Astrocyte of the spinal cord (primary cell): ENCODE results near the gene CCNJ.

Experiments used
- DNase-seq: peaks from one replicate; pipeline ENCODE4 v3.0.0; 2011; ENCODE audit warnings: low read depth, low spot score
- H3K4me3 ChIP-seq: 2 replicates; pipeline ENCODE4 v1.5.1; 2011; ENCODE audit warnings: low read depth, mild to moderate bottlenecking, low read length, moderate library complexity
- CTCF ChIP-seq: IDR thresholded peaks from 2 replicates; pipeline ENCODE4 v1.5.1; 2012; ENCODE audit warnings: low read depth, mild to moderate bottlenecking, low read length, inconsistent platforms
- in situ Hi-C: cut with HindIII; loops from 2 replicates; pipeline ENCODE4 v1.10.0; 2017; ENCODE audit warnings: low sequenced_read_pairs

CCNJ gene

GRCh38 chr10:96056787-96057186, 13.4 kb downstream of the CCNJ start:
- DNase-seq = no peak
- in situ Hi-C loops = no loop called here
- TF ChIP-seq CTCF = no peak
- H3K4me3 ChIP-seq = no peak overlapping the region

GRCh38 chr10:96061232-96061631, 17.8 kb downstream of the CCNJ start:
- DNase-seq = no peak
- no peak overlapping the region for H3K4me3 ChIP-seq
- in situ Hi-C loops = no loop called here
- no peak for TF ChIP-seq CTCF

GRCh38 chr10:96072674-96073073, 29.3 kb downstream of the CCNJ start:
- in situ Hi-C loops = no loop called here
- no peak overlapping the region for H3K4me3 ChIP-seq
- TF ChIP-seq CTCF = no peak
- no peak for DNase-seq

GRCh38 chr10:96073722-96074121, 30.3 kb downstream of the CCNJ start:
- no peak for TF ChIP-seq CTCF
- in situ Hi-C loops = no loop called here
- no peak overlapping the region for H3K4me3 ChIP-seq
- DNase-seq = peak; percentile 50

- TF ChIP-seq CTCF = no peak
- no peak overlapping the region for H3K4me3 ChIP-seq
- no peak for DNase-seq
- in situ Hi-C loops = no loop called here
These were observed 31.4 kb downstream of the CCNJ start for GRCh38 chr10:96074776-96075175.

GRCh38 chr10:96075977-96076376, 32.6 kb downstream of the CCNJ start:
- no peak overlapping the region for H3K4me3 ChIP-seq
- no peak for TF ChIP-seq CTCF
- no peak for DNase-seq
- in situ Hi-C loops = no loop called here

GRCh38 chr10:96077156-96077555, 33.8 kb downstream of the CCNJ start:
- no peak for DNase-seq
- H3K4me3 ChIP-seq = no peak overlapping the region
- no peak for TF ChIP-seq CTCF
- in situ Hi-C loops = no loop called here
